Loucy (cell line): ENCODE measurements around the gene KIF3B.
"Not testable (repeated sequence)": the region's sequence is repeated elsewhere in the genome, so short reads cannot be mapped to it uniquely, and the experiment has no call there.

Source experiments
- H2AFZ ChIP-seq: fragments of 200-600 bp; sonication (generic); 2 replicates; pipeline ENCODE4 v1.6.0; 2016; ENCODE audit warnings: antibody characterized with exemption, mild to moderate bottlenecking, low read length, moderate library complexity
- H3F3A ChIP-seq: fragments of 200-600 bp; 2 replicates; pipeline ENCODE4 v1.6.0; 2016; ENCODE audit warnings: antibody characterized with exemption, low read depth, mild to moderate bottlenecking
- H3K27me3 ChIP-seq: fragments of 200-600 bp; sonication (generic); 2 replicates; pipeline ENCODE4 v1.6.1; 2014; ENCODE audit warnings: low read length, mild to moderate bottlenecking; ENCODE audit not compliant: insufficient read depth, poor library complexity, severe bottlenecking
- H3K36me3 ChIP-seq: fragments of 200-600 bp; sonication (generic); 2 replicates; pipeline ENCODE4 v1.6.1; 2016; ENCODE audit warnings: low read length; ENCODE audit not compliant: insufficient read depth
- H3K4me1 ChIP-seq: fragments of 200-600 bp; sonication (generic); 2 replicates; pipeline ENCODE4 v1.5.1; 2014; ENCODE audit warnings: low read length, mild to moderate bottlenecking; ENCODE audit not compliant: insufficient read depth, poor library complexity, severe bottlenecking
- H3K4me2 ChIP-seq: fragments of 200-600 bp; sonication (generic); 2 replicates; pipeline ENCODE4 v1.6.0; 2014; ENCODE audit warnings: antibody characterized with exemption, low read length, low read depth, mild to moderate bottlenecking; ENCODE audit not compliant: poor library complexity, severe bottlenecking
- H3K4me3 ChIP-seq: fragments of 200-600 bp; sonication (generic); 2 replicates; pipeline ENCODE4 v1.5.1; 2014; ENCODE audit warnings: low read length, mild to moderate bottlenecking, mixed read lengths; ENCODE audit not compliant: poor library complexity, severe bottlenecking
- H3K79me2 ChIP-seq: fragments of 200-600 bp; sonication (generic); 2 replicates; pipeline ENCODE4 v1.6.1; 2014; ENCODE audit warnings: low read length; ENCODE audit not compliant: insufficient read depth
- H3K9ac ChIP-seq: fragments of 200-600 bp; sonication (generic); 2 replicates; pipeline ENCODE4 v1.6.0; 2014; ENCODE audit warnings: mild to moderate bottlenecking, low read depth, low read length, moderate library complexity; ENCODE audit not compliant: poor library complexity, severe bottlenecking
- H3K9me2 ChIP-seq: fragments of 200-600 bp; sonication (generic); replicated peaks from 2 replicates; pipeline ENCODE4 v1.6.1; 2016; ENCODE audit warnings: low read depth, low read length, mixed read lengths
- H3K9me3 ChIP-seq: fragments of 200-600 bp; sonication (generic); 2 replicates; pipeline ENCODE4 v1.6.1; 2014; ENCODE audit warnings: mild to moderate bottlenecking, antibody characterized with exemption, low read length, low read depth; ENCODE audit not compliant: insufficient read depth
- H4K20me1 ChIP-seq: fragments of 200-600 bp; sonication (generic); 2 replicates; pipeline ENCODE4 v1.6.0; 2014; ENCODE audit warnings: antibody characterized with exemption, low read length, mild to moderate bottlenecking; ENCODE audit not compliant: insufficient read depth, poor library complexity, severe bottlenecking
- CTCF ChIP-seq: fragments of 200-600 bp; sonication (generic); conservative IDR thresholded peaks from 2 replicates; pipeline ENCODE4 v1.5.1; 2014; ENCODE audit warnings: mild to moderate bottlenecking, antibody characterized with exemption, low read length
- EZH2phosphoT487 ChIP-seq: fragments of 200-600 bp; IDR thresholded peaks from 2 replicates; pipeline ENCODE4 v1.6.1; 2018; ENCODE audit warnings: antibody characterized with exemption, mild to moderate bottlenecking, moderate library complexity, borderline replicate concordance

The KIF3B gene

GRCh38 chr20:32285621-32286371, 8.3 kb downstream of the KIF3B start:
- Histone ChIP-seq H2AFZ (no peak overlapping the region), H3K4me3 (peak overlapping the region; percentile 6), H3K79me2 (peaks cover 4% of the 10 kb centered on the region; the same call in 1 of the 2 replicates), H3K27me3 (no peaks in the 10 kb centered on the region), H3K9ac (no peak overlapping the region), H3K36me3 (no peaks in the 10 kb centered on the region), H3K9me3 (no peaks in the 10 kb centered on the region), H4K20me1 (no peaks in the 10 kb centered on the region), H3K4me1 (peaks cover 17% of the 10 kb centered on the region), H3K4me2 (peak overlapping the region; percentile 53), H3F3A (no peaks in the 10 kb centered on the region), H3K9me2 (no peaks in the 10 kb centered on the region)
- TF ChIP-seq CTCF (no peak), EZH2phosphoT487 (no peak)

- Histone ChIP-seq H3K27me3 (no peaks in the 10 kb centered on the region), H3K36me3 (no peaks in the 10 kb centered on the region), H3K9me2 (no peaks in the 10 kb centered on the region), H3K9me3 (no peaks in the 10 kb centered on the region), H4K20me1 (no peaks in the 10 kb centered on the region), H2AFZ (no peak overlapping the region), H3K4me2 (no peak overlapping the region), H3K9ac (no peak overlapping the region), H3K4me3 (no peak overlapping the region), H3F3A (no peaks in the 10 kb centered on the region), H3K4me1 (peaks cover 17% of the 10 kb centered on the region), H3K79me2 (peaks cover 4% of the 10 kb centered on the region; the same call in 1 of the 2 replicates)
- TF ChIP-seq CTCF = no peak
- no peak for TF ChIP-seq EZH2phosphoT487
Measured at GRCh38 chr20:32287231-32287638, 9.8 kb downstream of the KIF3B start.

- no peak overlapping the region for H3K4me2 ChIP-seq
- H3K36me3 ChIP-seq = no peaks in the 10 kb centered on the region
- H4K20me1 ChIP-seq = no peaks in the 10 kb centered on the region
- peaks cover 17% of the 10 kb centered on the region for H3K4me1 ChIP-seq
- H3K9me3 ChIP-seq = no peaks in the 10 kb centered on the region
- H3K4me3 ChIP-seq = no peak overlapping the region
- no peaks in the 10 kb centered on the region for H3F3A ChIP-seq
- H2AFZ ChIP-seq = no peak overlapping the region
- H3K9me2 ChIP-seq = no peaks in the 10 kb centered on the region
- peaks cover 4% of the 10 kb centered on the region; the same call in 1 of the 2 replicates for H3K79me2 ChIP-seq
- no peak for TF ChIP-seq CTCF
- TF ChIP-seq EZH2phosphoT487 = no peak
- H3K9ac ChIP-seq = no peak overlapping the region
- H3K27me3 ChIP-seq = no peaks in the 10 kb centered on the region
Measured at GRCh38 chr20:32288225-32288849, 10.9 kb downstream of the KIF3B start.

- not testable (repeated sequence) for H2AFZ ChIP-seq, H3K9ac ChIP-seq, H3K4me2 ChIP-seq, H4K20me1 ChIP-seq, H3K36me3 ChIP-seq, H3K27me3 ChIP-seq, H3K4me3 ChIP-seq, H3K9me3 ChIP-seq, H3K79me2 ChIP-seq, H3F3A ChIP-seq, H3K9me2 ChIP-seq
- peaks cover 17% of the 10 kb centered on the region for H3K4me1 ChIP-seq
Measured at GRCh38 chr20:32289299-32289660, 11.8 kb downstream of the KIF3B start.
